Panc1 (cell line): ENCODE measurements around the gene ADGRV1. TPM values are rescaled to one million over a fixed set of nuclear protein-coding genes. Genes with fewer than 3 reads are reported as not detected.
A peak's percentile ranks its signal among the peaks of the same experiment; 100 is the strongest.

Experiments used
- ATAC-seq: fragments of 200-7000 bp; cut with Tn5 transposase; 2 replicates; pipeline ENCODE4 v1.9.1; 2020; ENCODE audit warnings: mild to moderate bottlenecking, moderate library complexity
- BruUV-seq: library from RNA; stranded (reverse); fragments of 400-500 nt; replicated peaks from 2 replicates; lab custom pipeline; 2021; lab: Mats Ljungman, UMichigan
- CTCF ChIA-PET: fragments of 300-600 bp; sonication (Branson Sonifier 250); formaldehyde crosslinking; loops from one replicate; lab custom pipeline; 2022; ENCODE audit warnings: antibody characterized with exemption; lab: Charles Lee
- POLR2A ChIA-PET: fragments of 300-600 bp; sonication (Branson Sonifier 250); formaldehyde crosslinking; loops from one replicate; lab custom pipeline; 2022; ENCODE audit warnings: antibody characterized with exemption; lab: Charles Lee
- DNase-seq: peaks from one replicate; pipeline ENCODE4 v3.0.0-alpha.2; 2010; ENCODE audit warnings: low read depth, low spot score
- H3K27ac ChIP-seq: 2 replicates; pipeline ENCODE4 v1.5.1; 2011; ENCODE audit warnings: mild to moderate bottlenecking, low read length, inconsistent platforms
- H3K27me3 ChIP-seq: fragments of 200-500 bp; sonication (Bioruptor generic); 2 replicates; pipeline ENCODE4 v1.6.0; 2014; ENCODE audit warnings: low read length, inconsistent platforms; ENCODE audit not compliant: control insufficient read depth, insufficient read depth
- H3K36me3 ChIP-seq: fragments of 200-500 bp; sonication (Bioruptor generic); 2 replicates; pipeline ENCODE4 v1.5.1; 2014; ENCODE audit warnings: inconsistent platforms, mild to moderate bottlenecking, low read length, moderate library complexity; ENCODE audit not compliant: control insufficient read depth, insufficient read depth
- H3K4me1 ChIP-seq: 2 replicates; pipeline ENCODE4 v1.5.1; 2011; ENCODE audit warnings: inconsistent platforms, mild to moderate bottlenecking, low read length, moderate library complexity; ENCODE audit not compliant: control insufficient read depth, insufficient read depth
- H3K4me3 ChIP-seq, 2 experiments: 2 replicates each; pipeline ENCODE4 v1.5.1; 2011 to 2012; ENCODE audit warnings: low read depth in 2 of 2, low read length in 2 of 2, mild to moderate bottlenecking in 2 of 2, inconsistent platforms in 1 of 2, moderate library complexity in 1 of 2
- H3K9me3 ChIP-seq: fragments of 200-500 bp; sonication (Bioruptor generic); 2 replicates; pipeline ENCODE4 v1.5.1; 2014; ENCODE audit warnings: low read depth, mild to moderate bottlenecking, inconsistent platforms, low read length, moderate library complexity; ENCODE audit not compliant: control insufficient read depth, insufficient read depth
- POLR2AphosphoS5 ChIP-seq: IDR thresholded peaks from 2 replicates; pipeline ENCODE4 v1.6.1; 2012; ENCODE audit warnings: mild to moderate bottlenecking, low read depth, low read length, moderate library complexity
- SIN3A ChIP-seq: IDR thresholded peaks from 2 replicates; pipeline ENCODE4 v1.6.1; 2012; ENCODE audit warnings: low read depth, mild to moderate bottlenecking, low read length, moderate library complexity, borderline replicate concordance; ENCODE audit not compliant: insufficient read depth
- TCF7L2 ChIP-seq: IDR thresholded peaks from 2 replicates; pipeline ENCODE4 v1.6.1; 2011; ENCODE audit warnings: mild to moderate bottlenecking, low read depth, low read length, inconsistent platforms
- in situ Hi-C: cut with HindIII; loops from 2 replicates; pipeline ENCODE4 v1.10.0; 2016; ENCODE audit warnings: low sequenced_read_pairs, low pct_unique_long_range_greater_than_20kb
- intact Hi-C: fragments of 100-400 bp; cut with micrococcal nuclease; formaldehyde crosslinking; loops from one replicate; pipeline ENCODE4 v1.10.0; 2022; ENCODE audit not compliant: unreplicated experiment
- total RNA-seq: library from RNA; stranded (reverse); gene quantifications from one replicate; pipeline ENCODE4 v1.2.1, GENCODE V29; 2021; ENCODE audit not compliant: unreplicated experiment
- TF ChIP-seq, protein P1 (sequence below): fragments of 450-650 bp; IDR thresholded peaks from 2 replicates; pipeline ENCODE4 v1.5.1; 2017; ENCODE audit warnings: mild to moderate bottlenecking
- TF ChIP-seq, protein P2 (sequence below), 2 experiments: IDR thresholded peaks; 2 replicates each; pipeline ENCODE4 v1.6.1; 2011 to 2012; ENCODE audit warnings: low read depth in 2 of 2, control low read depth in 1 of 2, low read length in 1 of 2, mild to moderate bottlenecking in 1 of 2, moderate library complexity in 1 of 2; ENCODE audit not compliant: insufficient read depth in 1 of 2

Gene ADGRV1
- total RNA-seq, 1 experiment from 2014 or later, result 0.49 TPM

DNA sequence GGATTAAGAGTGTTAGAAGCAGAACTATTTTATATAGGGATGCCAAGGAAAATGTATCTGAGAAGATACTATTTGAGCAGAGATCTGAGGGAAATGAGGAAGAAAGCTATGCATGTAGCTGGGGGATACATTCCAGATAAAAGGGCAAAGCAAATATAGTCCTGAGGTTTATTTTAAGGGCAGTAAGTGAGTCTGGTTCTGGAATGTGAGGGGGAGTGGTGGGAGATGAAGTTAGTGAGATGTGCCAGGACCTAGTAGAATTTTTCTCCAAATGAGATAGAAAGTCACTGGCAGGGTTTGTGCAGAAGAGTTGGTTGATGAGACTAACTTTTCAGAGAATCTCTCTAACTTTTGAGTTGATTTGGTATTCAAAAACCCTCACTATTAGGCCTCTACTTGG, 374.7 kb downstream of the ADGRV1 start:
- ChIA-PET POLR2A (no interaction called here), CTCF (no interaction called here)
- Histone ChIP-seq H3K27me3 (no peaks in the 10 kb centered on the region), H3K27ac (no peak overlapping the region), H3K9me3 (no peaks in the 10 kb centered on the region), H3K36me3 (no peaks in the 10 kb centered on the region), H3K4me1 (no peaks in the 10 kb centered on the region; the same call in 1 of the 2 replicates), H3K4me3 (no peak overlapping the region)
- DNase-seq (no peak), ATAC-seq (no peak)
- intact Hi-C loops, result loop anchor here (2.0 to 10.0 kb wide), 2 partner anchors 452 to 486 kb away; partner anchors contain the start of gene ARRDC3
- no TSS peak for BruUV-seq
- in situ Hi-C loops, result no loop called here
- TF ChIP-seq, protein P1, sequence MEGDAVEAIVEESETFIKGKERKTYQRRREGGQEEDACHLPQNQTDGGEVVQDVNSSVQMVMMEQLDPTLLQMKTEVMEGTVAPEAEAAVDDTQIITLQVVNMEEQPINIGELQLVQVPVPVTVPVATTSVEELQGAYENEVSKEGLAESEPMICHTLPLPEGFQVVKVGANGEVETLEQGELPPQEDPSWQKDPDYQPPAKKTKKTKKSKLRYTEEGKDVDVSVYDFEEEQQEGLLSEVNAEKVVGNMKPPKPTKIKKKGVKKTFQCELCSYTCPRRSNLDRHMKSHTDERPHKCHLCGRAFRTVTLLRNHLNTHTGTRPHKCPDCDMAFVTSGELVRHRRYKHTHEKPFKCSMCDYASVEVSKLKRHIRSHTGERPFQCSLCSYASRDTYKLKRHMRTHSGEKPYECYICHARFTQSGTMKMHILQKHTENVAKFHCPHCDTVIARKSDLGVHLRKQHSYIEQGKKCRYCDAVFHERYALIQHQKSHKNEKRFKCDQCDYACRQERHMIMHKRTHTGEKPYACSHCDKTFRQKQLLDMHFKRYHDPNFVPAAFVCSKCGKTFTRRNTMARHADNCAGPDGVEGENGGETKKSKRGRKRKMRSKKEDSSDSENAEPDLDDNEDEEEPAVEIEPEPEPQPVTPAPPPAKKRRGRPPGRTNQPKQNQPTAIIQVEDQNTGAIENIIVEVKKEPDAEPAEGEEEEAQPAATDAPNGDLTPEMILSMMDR, result no peak
- TF ChIP-seq, protein P2, sequence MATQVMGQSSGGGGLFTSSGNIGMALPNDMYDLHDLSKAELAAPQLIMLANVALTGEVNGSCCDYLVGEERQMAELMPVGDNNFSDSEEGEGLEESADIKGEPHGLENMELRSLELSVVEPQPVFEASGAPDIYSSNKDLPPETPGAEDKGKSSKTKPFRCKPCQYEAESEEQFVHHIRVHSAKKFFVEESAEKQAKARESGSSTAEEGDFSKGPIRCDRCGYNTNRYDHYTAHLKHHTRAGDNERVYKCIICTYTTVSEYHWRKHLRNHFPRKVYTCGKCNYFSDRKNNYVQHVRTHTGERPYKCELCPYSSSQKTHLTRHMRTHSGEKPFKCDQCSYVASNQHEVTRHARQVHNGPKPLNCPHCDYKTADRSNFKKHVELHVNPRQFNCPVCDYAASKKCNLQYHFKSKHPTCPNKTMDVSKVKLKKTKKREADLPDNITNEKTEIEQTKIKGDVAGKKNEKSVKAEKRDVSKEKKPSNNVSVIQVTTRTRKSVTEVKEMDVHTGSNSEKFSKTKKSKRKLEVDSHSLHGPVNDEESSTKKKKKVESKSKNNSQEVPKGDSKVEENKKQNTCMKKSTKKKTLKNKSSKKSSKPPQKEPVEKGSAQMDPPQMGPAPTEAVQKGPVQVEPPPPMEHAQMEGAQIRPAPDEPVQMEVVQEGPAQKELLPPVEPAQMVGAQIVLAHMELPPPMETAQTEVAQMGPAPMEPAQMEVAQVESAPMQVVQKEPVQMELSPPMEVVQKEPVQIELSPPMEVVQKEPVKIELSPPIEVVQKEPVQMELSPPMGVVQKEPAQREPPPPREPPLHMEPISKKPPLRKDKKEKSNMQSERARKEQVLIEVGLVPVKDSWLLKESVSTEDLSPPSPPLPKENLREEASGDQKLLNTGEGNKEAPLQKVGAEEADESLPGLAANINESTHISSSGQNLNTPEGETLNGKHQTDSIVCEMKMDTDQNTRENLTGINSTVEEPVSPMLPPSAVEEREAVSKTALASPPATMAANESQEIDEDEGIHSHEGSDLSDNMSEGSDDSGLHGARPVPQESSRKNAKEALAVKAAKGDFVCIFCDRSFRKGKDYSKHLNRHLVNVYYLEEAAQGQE (IDR thresholded peaks at IDR 0.05; ENCODE audit: insufficient read depth in 1 of 2, low read depth in 2 of 2, low read length in 1 of 2), result no peak
- TF ChIP-seq POLR2AphosphoS5 (no peak), TCF7L2 (no peak), SIN3A (no peak)

DNA sequence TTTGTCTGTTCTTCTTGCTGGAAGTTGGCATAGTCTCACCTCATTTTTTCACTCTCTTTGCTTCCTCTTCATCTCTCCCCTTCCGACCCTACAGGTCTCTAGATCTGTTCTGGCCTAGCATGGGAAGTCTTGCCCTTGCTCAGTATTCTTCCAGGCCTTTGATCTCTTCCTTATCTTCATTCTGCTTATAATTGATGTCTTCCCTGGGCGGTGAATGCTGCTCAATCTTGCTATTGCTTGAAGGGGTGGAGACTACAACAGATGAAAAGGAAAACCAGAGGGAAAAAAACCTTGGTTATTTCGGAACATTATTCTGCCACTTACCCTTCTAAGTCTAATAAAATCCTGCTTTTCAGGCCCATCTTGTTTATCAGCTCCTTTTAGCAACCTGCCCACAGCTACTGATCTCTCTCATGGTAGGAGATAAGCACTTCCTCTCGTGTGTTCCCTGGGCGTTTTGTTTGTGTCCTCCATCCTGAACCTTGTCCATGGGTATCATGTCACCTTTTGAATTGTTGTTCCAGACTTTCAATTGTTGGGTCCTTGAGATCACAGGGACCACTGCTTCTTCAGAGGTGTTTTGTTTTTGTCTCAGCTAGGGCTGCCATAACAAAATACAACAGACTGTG, 375.6 kb downstream of the ADGRV1 start:
- Histone ChIP-seq H3K4me1 (no peaks in the 10 kb centered on the region; the same call in 1 of the 2 replicates), H3K9me3 (no peaks in the 10 kb centered on the region), H3K27ac (0 out of 2 replicates have a peak overlapping the region, but pooled peaks have one; percentile 7), H3K36me3 (no peaks in the 10 kb centered on the region), H3K27me3 (no peaks in the 10 kb centered on the region), H3K4me3 (no peak overlapping the region)
- intact Hi-C loops, result loop anchor here (10.0 kb wide), 1 partner anchor 451 kb away; the partner anchor contains the start of gene ARRDC3
- TF ChIP-seq, protein P1, result no peak
- no peak for TF ChIP-seq POLR2AphosphoS5
- CTCF ChIA-PET, result no interaction called here
- POLR2A ChIA-PET, result no interaction called here
- DNase-seq (no peak), ATAC-seq (no peak)
- in situ Hi-C loops, result no loop called here
- no TSS peak for BruUV-seq
